Sigmoid colon (tissue), 7 donors: ENCODE results near the gene URB1. TPM values are rescaled to one million over a fixed set of nuclear protein-coding genes. Genes with fewer than 3 reads are reported as not detected.

ENCODE experiments used
- DNase-seq: peaks from one replicate; pipeline ENCODE4 v3.0.0-alpha.2; 2019
- H3K27ac ChIP-seq, 4 donors: fragments of 200-600 bp; sonication (generic); one replicate each; pipeline ENCODE4 v1.5.1; 2016 to 2019; ENCODE audit warnings: mild to moderate bottlenecking in 1 of 4
- H3K27me3 ChIP-seq, 3 donors: fragments of 200-600 bp; sonication (generic); one replicate each; pipeline ENCODE4 v1.5.1; 2019; ENCODE audit warnings: mild to moderate bottlenecking in 1 of 3
- H3K36me3 ChIP-seq, 4 donors: fragments of 200-600 bp; sonication (generic); one replicate each; pipeline ENCODE4 v1.5.1; 2016 to 2019
- H3K4me1 ChIP-seq, 4 donors: fragments of 200-600 bp; sonication (generic); one replicate each; pipeline ENCODE4 v1.5.1; 2017 to 2019
- H3K4me3 ChIP-seq, 4 donors: fragments of 200-600 bp; sonication (generic); one replicate each; pipeline ENCODE4 v1.5.1; 2017 to 2019; ENCODE audit warnings: mild to moderate bottlenecking in 2 of 4, moderate library complexity in 1 of 4
- H3K9me3 ChIP-seq, 4 donors: fragments of 200-600 bp in 3 of 4; sonication (generic) in 3 of 4; one replicate each; pipeline versions ENCODE4 v1.5.1 to v1.6.1; 2013 to 2019
- EP300 ChIP-seq, 4 donors: sonication (generic); formaldehyde crosslinking; IDR thresholded peaks; one replicate each; pipeline ENCODE4 v1.6.1; 2017; ENCODE audit warnings: antibody characterized with exemption in 4 of 4
- POLR2A ChIP-seq, 2 donors: fragments of 450-650 bp; IDR thresholded peaks; one replicate each; pipeline ENCODE4 v1.6.1; 2016; ENCODE audit warnings: antibody characterized with exemption in 2 of 2, mild to moderate bottlenecking in 2 of 2, moderate library complexity in 2 of 2
- POLR2AphosphoS5 ChIP-seq, 4 donors: sonication (generic); formaldehyde crosslinking; IDR thresholded peaks; one replicate each; pipeline ENCODE4 v1.6.1; 2017; ENCODE audit warnings: antibody characterized with exemption in 4 of 4
- WGBS, 2 donors: extraction: QIAGEN DNeasy Blood & Tissue Kit; methylation state at CpG; one replicate each; pipeline ENCODE4 v1.1.7; 2013; 5-methylcytosine and 5-hydroxymethylcytosine counted together
- intact Hi-C: fragments of 100-400 bp; cut with DNase I; formaldehyde crosslinking; loops from one replicate; pipeline ENCODE4 v1.15.1; 2023
- polyA plus RNA-seq, 3 donors: library from polyadenylated mRNA; stranded (reverse); fragments of 200-250 nt; gene quantifications; one replicate each; pipeline ENCODE4 v1.2.3, GENCODE V29; 2013
- total RNA-seq, 4 donors: library from RNA; depleted of rRNA; stranded (reverse); fragments of >200 nt; gene quantifications; one replicate each; pipeline ENCODE4 v1.1.0, GENCODE V29; 2016
- TF ChIP-seq, protein P1 (sequence below), 4 experiments: fragments of 450-650 bp in 3 of 4; fragments of 200-600 bp in 1 of 4; IDR thresholded peaks; one replicate each; pipeline ENCODE4 v1.5.1; 2016 to 2019; ENCODE audit warnings: antibody characterized with exemption in 4 of 4, mild to moderate bottlenecking in 3 of 4, moderate library complexity in 2 of 4
- donor health status: healthy with polysubstance abuse.
- donor health status: Bipolar disorder and iron deficiency.
- donor health status: healthy.

The URB1 gene
- total and polyA plus RNA-seq, 7 donors, result 0.60 to 16.7 (median 7.5) TPM

DNA sequence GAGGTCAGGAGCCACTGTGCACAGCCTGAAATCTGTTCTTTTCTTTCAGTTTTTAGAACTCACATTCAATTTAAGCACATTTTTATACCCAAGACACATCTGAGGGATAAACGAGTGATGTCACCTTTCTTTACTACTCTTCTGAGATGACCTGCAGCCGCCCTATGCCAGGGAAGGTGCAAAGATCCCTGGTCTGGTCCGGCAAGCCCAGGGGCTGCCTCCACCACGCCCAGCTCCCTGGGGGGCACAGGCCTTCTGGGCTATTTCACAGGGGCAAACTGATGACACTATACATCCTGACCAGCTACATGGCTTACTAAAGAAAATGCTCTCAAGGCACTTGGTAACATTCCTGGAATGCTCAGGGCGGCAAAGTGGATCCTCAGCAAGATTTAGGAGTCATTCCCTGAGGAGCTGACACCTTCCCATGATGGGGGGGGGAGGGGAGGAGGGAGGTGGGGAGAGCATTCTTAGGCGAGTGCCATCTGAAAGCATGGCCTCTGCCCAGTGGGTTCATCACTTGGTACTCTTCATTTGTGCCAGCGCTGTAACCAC lies 82.8 kb downstream of the URB1 start:
- no peaks in the 10 kb centered on the region for H3K27me3 ChIP-seq
- peaks cover 0 to 50% (median 4%) of the 10 kb centered on the region in 4 donors for H3K36me3 ChIP-seq
- no peak overlapping the region for H3K4me3 ChIP-seq
- no peak overlapping the region for H3K27ac ChIP-seq
- H3K4me1 ChIP-seq, result no peaks in the 10 kb centered on the region
- intact Hi-C loops, result no loop called here
- H3K9me3 ChIP-seq, result no peaks in the 10 kb centered on the region
- TF ChIP-seq, protein P1, sequence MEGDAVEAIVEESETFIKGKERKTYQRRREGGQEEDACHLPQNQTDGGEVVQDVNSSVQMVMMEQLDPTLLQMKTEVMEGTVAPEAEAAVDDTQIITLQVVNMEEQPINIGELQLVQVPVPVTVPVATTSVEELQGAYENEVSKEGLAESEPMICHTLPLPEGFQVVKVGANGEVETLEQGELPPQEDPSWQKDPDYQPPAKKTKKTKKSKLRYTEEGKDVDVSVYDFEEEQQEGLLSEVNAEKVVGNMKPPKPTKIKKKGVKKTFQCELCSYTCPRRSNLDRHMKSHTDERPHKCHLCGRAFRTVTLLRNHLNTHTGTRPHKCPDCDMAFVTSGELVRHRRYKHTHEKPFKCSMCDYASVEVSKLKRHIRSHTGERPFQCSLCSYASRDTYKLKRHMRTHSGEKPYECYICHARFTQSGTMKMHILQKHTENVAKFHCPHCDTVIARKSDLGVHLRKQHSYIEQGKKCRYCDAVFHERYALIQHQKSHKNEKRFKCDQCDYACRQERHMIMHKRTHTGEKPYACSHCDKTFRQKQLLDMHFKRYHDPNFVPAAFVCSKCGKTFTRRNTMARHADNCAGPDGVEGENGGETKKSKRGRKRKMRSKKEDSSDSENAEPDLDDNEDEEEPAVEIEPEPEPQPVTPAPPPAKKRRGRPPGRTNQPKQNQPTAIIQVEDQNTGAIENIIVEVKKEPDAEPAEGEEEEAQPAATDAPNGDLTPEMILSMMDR (IDR thresholded peaks at IDR 0.05), result no peak
- TF ChIP-seq POLR2A (IDR thresholded peaks at IDR 0.05) (no peak), POLR2AphosphoS5 (IDR thresholded peaks at IDR 0.05) (no peak), EP300 (IDR thresholded peaks at IDR 0.05) (no peak)
- WGBS, 2 donors, result 91 to 94% methylated on average over 7 of the region's 7 CpGs
- no peak for DNase-seq

- peaks cover 0 to 37% (median 0%) of the 10 kb centered on the region in 4 donors for H3K36me3 ChIP-seq
- TF ChIP-seq POLR2A (IDR thresholded peaks at IDR 0.05), result no peak
- TF ChIP-seq POLR2AphosphoS5 (IDR thresholded peaks at IDR 0.05), result no peak
- no peak for TF ChIP-seq EP300 (IDR thresholded peaks at IDR 0.05)
- TF ChIP-seq, protein P1 (IDR thresholded peaks at IDR 0.05), result no peak
- no peaks in the 10 kb centered on the region for H3K4me1 ChIP-seq
- no peaks in the 10 kb centered on the region for H3K9me3 ChIP-seq
- no peak for DNase-seq
- no peak overlapping the region for H3K4me3 ChIP-seq
- H3K27me3 ChIP-seq, result no peaks in the 10 kb centered on the region
- intact Hi-C loops, result no loop called here
- WGBS, 2 donors, result 95 to 96% methylated on average over 10 of the region's 10 CpGs
- no peak overlapping the region for H3K27ac ChIP-seq
Observed at GRCh38 chr21:32308696-32309095, 84.1 kb downstream of the URB1 start.

GRCh38 chr21:32307706-32308105 lies 85.1 kb downstream of the URB1 start:
- intact Hi-C loops, result no loop called here
- H3K4me1 ChIP-seq, result no peaks in the 10 kb centered on the region

GRCh38 chr21:32306021-32306780 lies 86.6 kb downstream of the URB1 start:
- intact Hi-C loops, result no loop called here
- TF ChIP-seq POLR2A (IDR thresholded peaks at IDR 0.05), result no peak
- TF ChIP-seq, protein P1 (IDR thresholded peaks at IDR 0.05), result peak in 2 of 4 experiments; percentile 21 to 32
- Histone ChIP-seq H3K36me3 (peaks cover 0 to 12% (median 0%) of the 10 kb centered on the region in 4 donors), H3K9me3 (no peaks in the 10 kb centered on the region), H3K27ac (no peak overlapping the region), H3K4me3 (no peak overlapping the region), H3K27me3 (no peaks in the 10 kb centered on the region), H3K4me1 (no peaks in the 10 kb centered on the region)
- WGBS, 2 donors, result 72 to 87% methylated on average over 22 of the region's 22 CpGs
- DNase-seq, result no peak

More at GRCh38 chr21:32307706-32308105, 85.1 kb downstream of the URB1 start:
- H3K9me3 ChIP-seq, result no peaks in the 10 kb centered on the region
- peaks cover 0 to 27% (median 0%) of the 10 kb centered on the region in 4 donors for H3K36me3 ChIP-seq
- WGBS, 2 donors, result 97 to 98% methylated on average over 4 of the region's 4 CpGs
- no peak overlapping the region for H3K27ac ChIP-seq
- H3K4me3 ChIP-seq, result no peak overlapping the region
- TF ChIP-seq POLR2AphosphoS5 (IDR thresholded peaks at IDR 0.05) (no peak), POLR2A (IDR thresholded peaks at IDR 0.05) (no peak), EP300 (IDR thresholded peaks at IDR 0.05) (no peak)
- TF ChIP-seq, protein P1 (IDR thresholded peaks at IDR 0.05), result no peak
- no peaks in the 10 kb centered on the region for H3K27me3 ChIP-seq
- no peak for DNase-seq
